NCI-H510A (cell line): ENCODE measurements around the gene PET117.
"Not testable (repeated sequence)": the region's sequence is repeated elsewhere in the genome, so short reads cannot be mapped to it uniquely, and the experiment has no call there.

Source experiments
- DNase-seq: peaks from one replicate; lab custom pipeline; 2025; lab: John Stamatoyannopoulos, UW

The PET117 gene

GRCh38 chr20:18164356-18164755 is 26.7 kb downstream of the PET117 start:
- no peak for DNase-seq

GRCh38 chr20:18165553-18165952 is 27.9 kb downstream of the PET117 start:
- no peak for DNase-seq

GRCh38 chr20:18166241-18166881 is 28.7 kb downstream of the PET117 start:
- DNase-seq, result no peak

- DNase-seq, result no peak
Measured at GRCh38 chr20:18166950-18167349, 29.3 kb downstream of the PET117 start.

DNA sequence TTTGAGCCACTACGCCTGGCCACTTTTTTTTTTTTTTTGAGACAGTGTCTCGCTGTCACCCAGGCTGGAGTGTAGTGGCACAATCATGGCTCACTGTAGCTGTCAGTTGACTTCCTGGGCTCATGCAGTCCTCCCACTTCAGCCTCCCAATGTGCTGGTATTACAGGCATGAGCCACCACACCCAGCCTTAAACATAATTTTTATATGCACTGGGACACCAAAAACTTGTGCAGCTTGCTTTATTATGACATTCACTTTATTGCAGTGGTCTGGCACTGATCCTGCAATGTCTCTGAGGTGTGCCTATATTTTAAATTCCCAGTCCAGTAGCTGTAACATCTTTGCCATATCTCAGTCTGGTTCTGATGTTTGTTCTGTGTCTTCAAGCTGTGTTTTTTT is 34.7 kb downstream of the PET117 start:
- DNase-seq, result no peak

DNA sequence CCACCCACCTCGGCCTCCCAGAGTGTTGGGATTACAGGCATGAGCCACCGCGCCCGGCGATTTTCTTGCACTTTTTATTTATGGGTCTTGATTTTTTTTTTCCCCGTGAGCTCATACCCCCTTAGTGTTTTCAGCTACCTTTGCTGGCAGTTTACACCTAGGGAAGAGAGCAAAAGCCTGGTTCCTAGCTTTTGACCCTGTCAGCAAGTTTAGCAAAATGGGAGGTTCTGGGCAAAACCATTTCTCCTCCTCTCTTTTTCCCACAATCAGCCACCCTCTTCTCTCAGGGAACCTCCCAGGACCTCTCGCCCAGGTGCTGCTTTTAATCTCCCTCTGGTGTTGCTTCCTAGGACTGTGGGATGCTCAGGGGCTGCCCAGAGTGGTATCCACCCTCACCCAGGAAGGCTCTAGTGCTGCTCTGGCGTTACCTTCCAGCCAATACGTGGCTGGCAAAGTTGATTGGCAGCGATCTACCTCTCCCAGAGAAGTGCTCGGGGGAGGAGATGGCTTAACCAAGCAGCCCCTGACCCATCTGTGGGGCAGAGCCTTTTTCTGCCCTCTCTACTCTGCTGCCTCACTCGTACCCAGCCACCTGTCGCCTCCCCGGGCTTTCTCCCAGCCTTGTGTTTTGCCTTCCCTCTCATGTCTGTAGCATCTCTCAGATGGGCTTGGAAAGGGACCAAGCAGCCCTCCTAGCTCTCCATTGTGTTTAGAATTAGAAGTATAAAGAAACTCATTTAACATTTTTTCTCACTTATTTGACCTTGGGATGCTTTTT is 37.4 kb downstream of the PET117 start:
- no peak for DNase-seq

DNA sequence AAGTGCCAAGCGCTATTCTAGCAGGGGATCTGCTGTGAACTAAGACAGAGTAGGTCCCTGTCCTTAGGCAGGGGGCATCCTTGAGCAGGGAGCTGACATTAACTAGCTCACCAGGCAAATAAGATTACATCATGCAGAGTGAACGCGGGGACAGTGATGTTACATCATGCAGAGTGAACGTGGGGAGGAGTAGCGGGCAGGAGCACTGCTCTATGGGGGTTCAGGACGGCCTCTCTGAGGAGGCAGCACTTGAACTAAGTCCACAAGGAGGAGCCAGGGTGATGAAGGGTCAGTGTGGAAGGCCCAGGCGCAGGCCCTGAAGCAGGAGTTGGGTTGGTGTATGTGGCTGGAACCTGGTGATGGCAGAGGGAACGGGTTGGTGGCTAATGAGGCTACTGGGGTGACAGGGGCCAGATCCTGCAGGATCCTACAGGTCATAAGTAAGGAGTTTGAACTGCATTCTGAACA is 38.7 kb downstream of the PET117 start:
- no peak for DNase-seq

GRCh38 chr20:18180366-18180765 is 42.7 kb downstream of the PET117 start:
- not testable (repeated sequence) for DNase-seq

- no peak for DNase-seq
Measured at GRCh38 chr20:18180815-18181214, 43.2 kb downstream of the PET117 start.

- no peak for DNase-seq
Measured at GRCh38 chr20:18187020-18187419, 49.4 kb downstream of the PET117 start.

- DNase-seq, result no peak
Measured at GRCh38 chr20:18188434-18188833, 50.8 kb downstream of the PET117 start.

- no peak for DNase-seq
Measured at GRCh38 chr20:18190338-18191233, 52.9 kb downstream of the PET117 start.

DNA sequence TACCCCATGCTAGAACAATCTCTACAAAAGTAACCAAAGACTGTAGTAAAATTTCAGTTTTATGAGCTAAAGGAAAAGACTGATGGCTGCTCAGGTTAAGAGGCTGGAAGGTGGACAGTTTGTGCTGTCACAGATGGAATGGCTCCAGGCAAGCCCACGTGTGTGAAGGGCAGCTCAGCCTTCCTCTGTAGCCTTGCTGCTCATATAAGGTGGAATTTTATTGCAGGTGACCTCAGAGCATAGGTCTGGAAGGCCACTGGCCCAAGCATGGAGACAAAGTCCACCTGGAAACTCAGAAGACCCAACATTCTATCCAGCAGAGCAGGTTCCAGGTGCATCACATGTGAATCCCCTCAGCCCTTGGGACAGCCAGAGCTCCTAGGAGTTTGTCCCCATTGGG is 53.6 kb downstream of the PET117 start:
- no peak for DNase-seq
